Mesenteric fat pad (tissue), 1 donor: ENCODE results near the gene MCEE. TPM values are rescaled to one million over a fixed set of nuclear protein-coding genes. Genes with fewer than 3 reads are reported as not detected.
"Not testable (repeated sequence)": the region's sequence is repeated elsewhere in the genome, so short reads cannot be mapped to it uniquely, and the experiment has no call there.

Source experiments
- DNase-seq: peaks from one replicate; pipeline ENCODE4 v3.0.0-alpha.2; 2020; ENCODE audit warnings: low spot score
- total RNA-seq: library from RNA; stranded (reverse); fragmentation: NEBNext Ultra II Directional; extraction: Animal tissue kit (Norgen Biotek cat#: 25700); gene quantifications from one replicate; pipeline ENCODE4 v1.2.1, GENCODE V29; 2021
- donor health status: DM: yes; HTN: yes; CAD: no.

The MCEE gene
- total RNA-seq, 1 donor from 2014 or later: 15.2 TPM

DNA sequence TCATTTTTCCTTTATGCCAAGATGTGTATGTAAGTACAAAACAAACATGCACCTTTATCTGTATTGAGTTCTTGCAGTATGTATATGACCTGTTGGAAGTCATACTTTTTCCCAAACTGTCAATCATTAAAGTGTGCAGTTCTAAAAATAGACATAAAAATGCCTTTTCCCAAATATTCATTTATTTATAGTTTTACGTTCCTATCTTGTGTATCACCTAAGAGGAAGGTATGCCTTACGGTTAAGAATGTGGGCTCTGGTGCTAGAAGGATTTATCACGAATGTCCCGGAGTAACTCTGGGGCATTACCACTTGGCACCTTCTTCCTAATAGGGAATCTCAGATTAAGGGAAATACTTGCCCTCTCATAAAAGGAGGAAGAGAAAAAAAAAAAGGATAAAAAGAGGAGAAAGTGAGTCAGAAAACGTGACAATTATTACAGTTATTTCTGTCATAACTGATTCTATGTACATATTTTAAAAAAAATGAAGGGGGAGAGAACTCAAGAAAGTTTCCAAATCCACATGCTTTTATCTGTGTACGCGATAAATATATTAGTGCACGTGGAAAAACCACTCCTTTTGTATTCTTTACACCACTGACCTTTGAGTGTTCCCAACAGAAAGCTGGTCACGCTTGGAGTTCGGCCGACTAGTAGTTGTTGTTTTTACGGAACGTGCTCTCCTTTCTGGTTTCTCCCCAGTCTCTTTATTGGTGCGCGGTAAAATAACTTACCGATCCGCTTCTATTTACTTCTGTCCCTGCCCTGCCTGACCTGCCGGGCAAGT is 721 bp downstream of the MCEE start:
- no peak for DNase-seq

DNA sequence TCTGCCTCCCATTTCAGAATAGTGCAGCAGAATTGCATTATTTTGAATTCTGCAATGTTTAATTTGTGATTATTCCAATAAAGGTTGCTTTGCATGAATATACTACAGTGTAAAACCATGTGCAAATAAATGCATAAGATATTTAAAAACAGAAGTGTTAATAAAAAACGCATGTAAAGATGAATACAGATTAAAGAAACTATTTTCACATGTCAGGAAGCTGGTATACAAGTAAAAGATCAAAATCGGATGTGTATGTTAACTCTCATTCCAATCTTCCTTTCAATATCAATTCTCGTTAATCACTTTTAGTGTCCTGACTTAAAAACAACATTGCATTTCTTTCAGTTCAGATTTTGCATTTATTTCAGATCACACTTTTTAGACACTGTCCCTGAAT is 3.1 kb downstream of the MCEE start:
- DNase-seq: no peak

DNA sequence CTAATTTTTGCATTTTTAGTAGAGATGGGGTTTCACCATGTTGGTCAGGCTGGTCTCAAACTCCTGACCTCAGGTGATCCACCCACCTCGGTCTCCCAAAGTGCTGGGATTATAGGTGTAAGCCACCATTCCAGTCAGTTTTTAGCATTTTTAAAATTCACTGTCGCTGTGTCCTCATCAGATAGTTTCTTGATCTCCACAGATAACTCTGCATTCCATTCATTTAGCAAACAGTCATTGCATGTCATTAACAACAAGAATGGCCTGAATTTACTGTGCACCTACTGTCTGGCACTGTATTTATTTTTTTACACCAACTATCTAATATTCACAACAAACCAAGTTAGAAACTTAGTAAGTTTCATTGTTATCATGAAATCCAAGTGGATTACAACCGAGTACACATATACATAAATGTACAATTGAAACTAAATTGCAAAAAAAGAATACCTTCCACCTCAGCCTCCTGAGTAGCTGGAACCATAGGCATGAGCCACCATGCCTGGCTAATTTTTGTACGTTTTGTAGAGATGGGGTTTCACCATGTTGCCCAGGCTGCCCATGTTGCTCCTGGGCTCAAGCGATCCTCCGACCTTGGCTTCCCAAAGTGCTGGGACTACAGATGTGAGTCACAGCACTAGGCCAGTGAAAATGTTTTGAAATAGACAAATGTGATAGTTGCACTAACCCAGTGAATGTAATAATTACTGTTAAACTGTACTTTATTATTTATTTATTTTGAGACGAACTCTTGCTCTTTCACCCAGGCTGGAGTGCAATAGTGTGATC is 4.3 kb downstream of the MCEE start:
- no peak for DNase-seq

DNA sequence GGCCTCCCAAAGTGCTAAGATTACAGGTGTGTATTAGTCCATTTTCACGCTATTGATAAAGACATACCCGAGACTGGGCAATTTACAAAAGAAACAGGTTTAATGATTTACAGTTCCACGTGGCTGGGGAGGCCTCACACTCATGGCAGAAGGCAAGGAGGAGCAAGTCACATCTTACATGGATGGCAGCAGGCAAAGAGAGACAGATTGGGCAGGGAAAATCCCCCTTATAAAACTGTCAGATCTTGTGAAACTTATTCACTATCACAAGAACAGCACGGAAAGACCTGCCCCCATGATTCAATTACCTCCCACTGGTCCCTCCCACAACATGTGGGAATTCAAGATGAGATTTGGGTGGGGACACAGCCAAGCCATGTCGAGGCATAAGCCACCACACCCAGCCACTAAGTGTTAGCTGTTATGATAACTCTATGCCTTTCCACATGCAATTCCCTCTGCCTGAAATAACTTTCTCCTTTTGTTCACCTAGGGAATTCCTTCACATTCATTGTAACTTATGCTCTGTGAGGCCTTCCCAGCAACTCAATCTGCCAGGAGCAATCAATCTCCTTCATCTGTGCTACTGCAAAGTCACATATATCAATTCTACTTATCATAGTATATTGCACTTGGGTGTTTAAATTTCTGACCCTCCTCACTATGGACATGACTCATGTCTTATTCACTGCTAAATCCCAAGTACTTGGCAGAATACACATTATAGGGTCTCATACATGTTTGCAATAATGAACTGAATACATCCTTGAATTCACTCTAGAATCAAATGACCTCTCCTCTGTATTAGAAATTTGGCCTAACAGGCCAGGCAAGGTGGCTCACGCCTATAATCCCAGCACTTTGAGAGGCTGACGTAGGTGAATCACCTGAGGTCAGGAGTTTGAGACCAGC is 7.4 kb downstream of the MCEE start:
- no peak for DNase-seq

DNA sequence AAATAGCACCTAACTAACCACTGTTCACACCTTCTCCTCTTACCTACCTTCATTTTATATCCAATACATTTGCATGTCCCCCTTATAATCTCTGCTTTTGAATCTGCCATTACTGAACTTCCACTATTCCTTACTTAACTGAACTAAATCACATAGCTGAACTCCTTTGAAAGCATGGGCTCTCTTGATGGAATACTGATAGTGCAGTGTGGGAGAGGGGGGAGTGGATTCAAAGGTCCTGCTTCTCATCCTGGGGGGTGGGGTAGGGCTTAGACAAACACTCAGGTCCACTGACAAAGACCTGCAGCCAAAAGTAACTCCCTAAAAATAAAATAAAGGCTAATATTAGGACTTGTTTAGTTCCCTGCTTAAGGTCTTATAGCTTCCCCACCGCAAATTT is 8.6 kb downstream of the MCEE start:
- no peak for DNase-seq

DNA sequence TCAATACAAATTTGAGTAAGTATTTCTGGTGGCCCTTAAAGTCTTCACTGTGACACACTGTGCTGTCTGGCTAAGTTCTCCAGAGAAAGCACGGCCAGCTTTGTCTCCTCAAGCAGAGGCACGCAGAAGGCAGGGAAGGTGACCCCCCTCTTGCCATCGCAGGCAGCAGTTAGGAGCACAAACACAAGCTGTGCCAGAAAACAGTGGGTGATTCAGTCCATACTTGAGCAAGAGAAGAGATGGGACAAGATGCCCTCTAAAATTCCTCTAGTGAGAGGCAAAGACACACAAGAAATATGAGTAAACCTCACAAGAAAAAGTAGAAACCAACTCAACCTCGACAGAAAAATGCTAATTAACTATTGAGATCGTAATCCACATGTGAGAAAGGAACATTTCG is 9.8 kb downstream of the MCEE start:
- DNase-seq: no peak

DNA sequence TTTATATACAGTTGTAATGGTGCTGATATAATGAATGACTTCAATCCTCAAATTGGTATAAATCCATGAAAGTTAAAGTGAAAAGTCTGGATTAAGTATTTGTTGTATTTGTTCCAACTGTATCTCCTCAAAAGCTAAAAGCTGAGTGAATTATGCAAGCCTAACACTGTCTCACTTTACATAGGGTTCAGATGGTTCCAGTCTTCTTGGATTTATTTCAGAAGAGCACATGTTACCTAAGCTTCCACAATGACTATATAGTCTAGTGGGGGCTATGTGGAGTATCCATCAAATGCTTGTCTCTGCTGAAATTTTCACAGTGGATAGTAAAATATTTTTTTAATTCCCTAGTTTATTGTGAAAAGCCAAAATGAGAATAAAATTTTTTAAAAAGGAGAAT is 13.0 kb downstream of the MCEE start:
- DNase-seq: no peak

DNA sequence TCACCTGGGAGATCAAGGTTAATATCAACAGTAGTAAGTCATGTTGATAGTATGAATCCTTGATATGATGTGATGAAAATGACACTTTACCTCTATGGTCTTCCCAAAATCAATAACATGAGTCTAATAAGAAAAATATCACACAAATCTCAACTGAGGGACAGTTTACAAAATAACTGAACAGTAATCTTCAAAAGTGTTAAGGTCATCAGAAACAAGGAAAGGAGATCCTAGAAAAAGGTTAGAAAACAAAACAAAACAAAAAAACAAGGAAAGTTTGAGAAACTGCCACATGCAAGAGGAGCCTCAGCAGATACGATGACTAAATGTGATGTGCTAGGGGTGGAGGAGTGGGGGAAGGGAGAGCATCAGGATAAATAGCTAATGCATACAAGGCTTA is 16.2 kb downstream of the MCEE start:
- DNase-seq: no peak

DNA sequence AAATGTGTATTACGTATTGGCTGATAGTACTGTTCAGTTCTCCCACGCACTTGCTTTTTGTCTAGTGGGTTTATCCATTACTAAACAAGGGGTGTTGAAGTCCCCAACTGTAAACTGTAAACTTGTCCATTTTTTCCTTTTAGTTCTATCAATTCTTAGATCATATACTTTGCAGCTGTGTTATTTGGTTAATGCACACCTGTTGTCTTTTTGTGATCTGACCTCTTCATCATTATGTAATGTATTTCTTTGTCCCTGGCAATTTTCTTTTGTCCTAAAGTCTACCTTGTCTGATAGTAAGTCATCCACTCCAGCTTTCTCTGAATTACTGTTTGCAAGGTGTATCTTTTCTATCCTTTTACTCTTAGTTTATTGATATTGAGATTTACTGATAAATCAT is 21.9 kb downstream of the MCEE start:
- no peak for DNase-seq

DNA sequence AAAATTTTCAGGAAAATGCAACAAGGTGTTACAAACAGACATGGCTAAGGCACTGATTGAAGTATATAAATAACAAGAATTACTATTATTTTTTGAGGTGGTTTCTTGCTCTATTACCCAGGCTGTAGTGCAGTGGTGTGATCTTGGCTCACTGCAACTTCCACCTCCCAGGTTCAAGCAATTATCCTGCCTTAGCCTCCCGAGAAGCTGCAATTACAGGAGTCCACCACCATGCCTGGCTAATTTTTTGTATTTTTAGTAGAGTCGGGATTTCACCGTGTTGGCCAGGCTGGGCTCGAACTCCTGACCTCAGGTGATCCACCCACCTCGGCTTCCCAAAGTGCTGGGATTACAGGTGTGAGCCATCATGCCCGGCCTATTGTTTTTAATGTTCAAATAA is 23.6 kb downstream of the MCEE start:
- DNase-seq: not testable (repeated sequence)

DNA sequence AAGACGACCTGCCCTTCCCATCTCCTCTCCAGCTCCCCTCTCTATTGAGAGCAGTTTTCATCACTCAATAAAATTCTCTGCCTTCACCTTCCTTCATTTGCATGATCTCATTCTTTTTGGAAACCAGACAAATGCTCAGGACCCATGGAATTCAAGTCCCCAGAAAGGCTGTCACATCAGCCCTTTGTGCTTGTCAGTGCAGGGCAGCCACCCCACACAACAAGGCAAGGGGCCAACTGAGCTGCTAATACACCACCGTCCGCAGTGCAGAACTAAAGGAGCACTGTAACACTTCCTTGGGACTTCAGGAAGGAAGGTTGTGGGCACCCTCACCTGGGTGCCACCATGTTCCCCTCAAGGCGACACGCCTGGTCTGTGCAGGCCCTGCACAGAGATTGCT is 26.2 kb downstream of the MCEE start:
- DNase-seq: no peak

DNA sequence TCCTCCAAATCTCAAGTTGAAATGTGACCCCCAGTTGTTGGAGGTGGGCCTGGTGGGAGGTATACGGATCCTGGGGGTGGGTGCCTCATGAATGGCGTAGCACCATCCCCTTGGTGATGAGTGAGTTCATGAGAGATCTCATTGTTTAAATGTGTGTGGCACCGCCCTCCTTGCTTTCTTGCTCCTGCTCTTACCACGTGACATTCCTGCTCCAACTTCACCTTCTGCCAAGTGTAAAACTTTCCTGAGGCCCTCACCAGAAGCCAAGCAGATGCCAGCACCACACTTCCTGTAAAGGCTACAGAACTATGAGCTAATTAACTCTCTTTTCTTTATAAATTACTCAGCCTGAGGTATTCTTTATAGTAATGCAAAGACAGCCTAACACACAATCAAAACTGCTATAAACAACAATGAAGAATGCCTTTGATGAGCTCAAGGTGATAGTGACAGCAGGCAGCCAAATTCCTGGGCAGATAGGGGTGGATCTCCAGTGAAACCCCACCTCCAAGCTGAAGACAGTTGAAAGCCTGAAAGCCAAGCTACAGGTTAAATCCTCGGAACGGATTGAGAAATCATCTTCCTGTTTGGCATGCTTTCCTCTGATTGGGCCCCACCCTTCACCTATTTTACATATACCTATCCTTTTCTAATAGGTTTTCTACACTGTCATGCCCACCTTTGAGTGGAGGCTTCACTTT is 26.9 kb downstream of the MCEE start:
- no peak for DNase-seq

DNA sequence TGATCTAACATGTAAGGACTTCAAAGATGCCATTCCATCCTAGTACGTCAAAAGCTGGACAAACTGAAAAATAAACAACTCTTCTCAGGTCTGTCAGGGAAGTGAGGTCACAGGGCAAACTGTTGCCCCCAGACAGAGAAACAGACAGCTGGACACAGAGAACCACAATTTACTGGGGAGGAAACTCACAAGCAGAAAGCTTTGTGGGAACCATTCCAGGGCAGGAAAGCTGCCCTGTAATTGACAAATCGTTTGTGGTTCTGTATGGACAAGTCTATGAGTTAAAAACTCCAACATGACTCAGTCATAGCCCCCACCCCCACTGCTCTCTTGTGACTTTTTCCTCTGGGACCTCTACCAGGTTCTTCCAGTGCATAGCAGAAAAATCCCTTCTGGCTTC is 28.4 kb downstream of the MCEE start:
- DNase-seq: no peak

DNA sequence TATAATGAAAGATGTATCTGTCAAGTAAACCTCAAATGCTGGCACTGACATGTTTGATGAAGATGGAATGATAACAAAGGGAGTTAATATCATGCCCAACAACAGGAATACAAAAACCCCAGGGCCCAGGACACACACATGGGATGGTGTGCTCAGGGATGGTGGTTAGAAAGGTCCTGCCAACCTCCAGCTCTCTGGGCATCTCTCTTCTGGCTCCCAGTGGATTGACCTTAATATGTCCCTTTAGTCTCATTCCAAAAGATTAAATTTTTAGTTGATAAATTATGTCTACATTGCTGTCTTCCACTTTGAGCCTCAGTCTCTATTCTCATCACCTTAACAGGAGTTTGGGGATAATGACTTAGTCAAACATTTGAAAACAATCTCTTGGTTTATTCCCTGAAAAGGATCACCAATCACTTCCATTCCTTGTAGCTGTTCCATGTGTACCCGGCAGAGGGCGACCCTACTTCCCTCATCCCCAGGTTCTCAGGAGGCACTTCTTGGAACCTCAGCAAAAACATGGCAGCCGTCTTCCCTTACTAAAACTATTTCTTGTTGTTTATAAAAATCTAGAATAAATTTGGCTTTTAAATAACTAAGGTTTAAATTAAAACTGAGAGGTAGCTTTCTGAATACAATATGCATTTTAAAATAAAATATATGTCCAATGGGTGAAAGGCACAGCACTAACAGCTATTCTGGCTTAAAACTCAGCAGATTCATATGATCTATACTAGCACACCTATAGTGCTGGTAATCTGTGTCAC is 29.6 kb downstream of the MCEE start:
- no peak for DNase-seq

DNA sequence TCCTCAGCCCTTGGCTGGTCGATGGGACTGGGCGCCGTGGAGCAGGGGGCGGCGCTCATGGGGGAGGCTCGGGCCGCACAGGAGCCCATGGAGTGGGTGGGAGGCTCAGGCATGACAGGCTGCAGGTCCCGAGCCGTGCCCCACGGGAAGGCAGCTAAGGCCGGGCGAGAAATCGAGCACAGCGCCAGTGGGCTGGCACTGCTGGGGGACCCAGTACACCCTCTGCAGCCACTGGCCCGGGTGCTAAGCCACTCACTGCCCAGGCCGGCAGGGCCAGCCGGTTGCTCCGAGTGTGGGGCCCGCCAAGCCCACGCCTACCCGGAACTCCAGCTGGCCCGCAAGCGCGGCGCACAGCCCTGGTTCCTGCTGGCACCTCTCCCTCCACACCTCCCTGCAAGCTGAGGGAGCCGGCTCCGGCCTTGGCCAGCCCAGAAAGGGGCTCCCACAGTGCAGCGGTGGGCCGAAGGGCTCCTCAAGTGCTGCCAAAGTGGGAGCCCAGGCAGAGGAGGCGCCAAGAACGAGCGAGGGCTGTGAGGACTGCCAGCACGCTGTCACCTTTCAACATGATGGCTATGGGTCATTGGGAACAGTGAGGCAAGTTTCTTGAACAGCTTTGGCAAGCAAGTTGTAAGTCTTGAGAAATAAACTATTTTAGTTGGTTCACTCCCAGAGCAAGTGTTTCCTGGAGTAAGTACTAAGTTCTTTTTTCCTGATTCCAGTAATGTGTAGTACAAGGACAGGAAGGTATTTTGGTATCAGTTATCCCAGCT is 37.4 kb downstream of the MCEE start:
- not testable (repeated sequence) for DNase-seq

DNA sequence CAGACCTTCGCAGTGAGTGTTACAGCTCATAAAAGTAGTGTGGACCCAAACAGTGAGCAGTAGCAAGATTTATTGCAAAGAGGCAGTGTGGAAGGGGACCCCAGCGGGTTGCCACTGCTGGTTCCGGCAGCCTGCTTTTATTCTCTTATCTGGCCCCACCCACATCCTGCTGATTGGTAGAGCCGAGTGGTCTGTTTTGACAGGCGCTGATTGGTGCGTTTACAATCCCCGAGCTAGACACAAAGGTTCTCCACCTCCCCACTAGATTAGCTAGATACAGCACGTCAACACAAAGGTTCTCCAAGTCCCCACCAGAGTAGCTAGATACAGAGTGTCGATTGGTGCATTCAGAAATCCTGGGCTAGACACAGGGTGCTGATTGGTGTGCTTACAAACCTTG is 38.2 kb downstream of the MCEE start:
- DNase-seq: not testable (repeated sequence)

DNA sequence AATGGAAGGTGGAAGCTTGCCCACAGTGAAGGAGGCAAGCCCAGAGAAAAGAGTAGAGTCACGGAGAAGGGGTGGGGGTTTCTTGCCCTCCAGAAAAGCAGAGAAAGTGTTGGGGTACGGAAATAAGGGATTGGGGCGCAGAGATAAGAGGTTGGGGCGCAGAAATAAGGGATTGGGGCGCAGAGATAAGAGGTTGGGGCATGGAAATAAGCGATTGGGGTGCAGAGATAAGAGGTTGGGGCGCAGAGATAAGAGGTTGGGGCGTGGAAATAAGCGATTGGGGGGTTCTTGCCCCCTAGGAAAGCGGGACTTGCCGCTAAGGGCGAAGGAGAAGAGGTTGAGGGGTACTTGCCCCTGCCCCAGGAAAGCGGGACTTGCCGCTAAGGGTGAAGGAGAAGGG is 40.6 kb downstream of the MCEE start:
- DNase-seq: not testable (repeated sequence)

DNA sequence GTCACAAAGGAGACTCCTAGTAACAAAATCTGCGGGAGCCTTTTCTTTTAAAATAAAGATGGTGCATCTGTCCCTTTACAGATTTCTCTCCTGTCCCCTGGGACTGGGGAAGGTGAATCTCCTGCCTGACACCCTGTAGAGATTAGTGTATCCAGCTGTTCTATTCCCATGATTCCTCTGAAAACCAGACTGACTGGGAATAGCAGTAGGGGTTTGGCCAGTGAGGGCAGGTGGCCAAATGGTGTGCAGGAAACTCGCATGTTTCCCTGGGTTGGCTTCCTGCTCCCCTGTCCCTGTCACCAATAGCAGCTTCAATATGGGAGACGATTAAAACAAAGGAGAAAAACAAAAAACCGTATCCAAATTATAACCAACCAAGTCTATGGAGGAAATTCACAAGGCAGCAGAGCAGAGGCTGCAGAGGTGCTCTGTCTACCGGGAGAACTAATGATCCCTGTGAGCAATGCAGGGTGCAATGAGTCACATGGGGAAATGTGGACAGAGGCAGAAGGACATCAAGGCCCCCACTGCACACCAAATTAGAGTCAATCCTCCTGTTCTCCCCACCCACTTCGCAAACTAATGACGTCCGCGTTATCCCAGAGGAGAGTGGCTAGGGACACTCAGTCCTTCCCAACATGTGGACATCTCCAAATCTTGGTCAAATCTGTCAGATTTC is 44.6 kb downstream of the MCEE start:
- not testable (repeated sequence) for DNase-seq

DNA sequence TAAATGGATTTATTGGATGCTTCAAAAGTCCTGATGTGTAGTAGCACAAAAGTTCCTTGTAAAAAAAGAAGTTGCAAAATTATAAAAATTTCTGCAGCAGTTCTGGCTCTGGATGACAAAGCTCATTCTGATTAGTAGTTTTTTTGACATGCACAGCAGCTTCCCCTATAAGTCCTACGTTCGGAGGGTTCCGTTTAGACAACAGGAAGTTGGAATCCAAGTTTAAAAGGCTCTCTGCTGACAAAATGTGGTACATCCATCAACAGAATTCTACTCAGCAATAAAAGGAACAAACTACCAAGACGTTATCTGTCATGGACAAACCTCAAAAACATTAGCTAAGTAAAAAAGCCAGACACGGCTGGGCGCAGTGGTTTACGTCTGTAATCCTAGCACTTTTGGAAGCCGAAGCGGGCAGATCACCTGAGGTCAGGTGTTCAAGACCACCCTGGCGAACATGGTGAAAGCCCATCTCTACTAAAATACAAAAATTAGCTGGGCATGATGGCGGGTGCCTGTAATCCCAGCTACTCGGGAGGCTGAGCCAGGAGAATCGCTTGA is 46.2 kb downstream of the MCEE start:
- not testable (repeated sequence) for DNase-seq
